ENCODE results near the gene HAS3. TPM values are rescaled to one million over a fixed set of nuclear protein-coding genes. Genes with fewer than 3 reads are reported as not detected.

Gene HAS3
- total RNA-seq, 2 donors from 2014 or later: 1.8 to 2.7 TPM

DNA sequence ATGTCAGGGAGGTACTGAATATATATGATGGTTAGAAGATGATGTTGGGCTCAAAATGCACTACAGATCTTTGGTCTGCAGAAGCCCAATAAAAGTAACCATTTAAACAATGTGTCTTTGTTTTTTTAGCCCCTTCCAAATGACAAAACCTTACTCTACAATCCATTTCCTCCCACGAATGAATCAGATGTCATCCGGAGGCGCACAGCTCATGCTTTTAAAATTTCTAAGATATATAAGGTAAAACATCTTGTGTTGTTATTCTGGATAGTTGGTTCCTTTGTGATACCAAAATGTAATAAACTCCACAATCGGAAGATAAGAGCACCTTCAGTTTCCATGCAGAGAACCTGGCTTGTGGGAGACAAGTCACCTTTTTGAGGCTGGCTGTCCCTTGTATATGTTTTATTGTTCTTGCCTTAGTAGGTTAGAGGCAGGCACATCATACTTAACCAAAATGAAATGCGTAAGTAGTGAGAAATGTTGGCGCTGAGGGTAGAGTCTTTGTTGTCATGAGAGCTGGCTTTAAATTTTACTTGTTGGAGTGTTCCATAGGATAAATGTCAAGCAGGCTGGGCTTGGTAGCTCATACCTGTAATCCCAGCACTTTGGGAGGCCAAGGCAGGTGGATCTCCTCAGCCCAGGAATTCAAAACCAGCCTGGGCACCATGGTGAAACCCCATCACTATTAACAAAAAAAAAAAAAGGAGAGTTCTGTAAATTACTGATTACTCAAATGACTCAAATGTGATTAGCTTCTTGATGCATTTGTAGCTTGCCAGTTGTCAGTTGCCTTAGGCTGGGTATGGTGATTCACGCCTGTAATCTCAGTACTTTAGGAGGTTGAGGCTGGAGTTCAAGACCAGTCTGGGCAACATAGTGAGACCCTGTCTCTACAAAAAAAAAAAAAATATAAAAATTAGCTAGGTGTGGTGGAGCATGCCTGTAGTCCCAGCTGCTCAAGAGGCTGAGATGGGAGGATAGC lies 61.8 kb downstream of the HAS3 start:
- peaks cover 6 to 25% of the 10 kb centered on the region in 2 donors for H3K4me1 ChIP-seq (ENCODE audit: control insufficient read depth in 1 of 2, low read depth in 2 of 2)

More for the DNA sequence above, 61.8 kb downstream of the HAS3 start:
- no peaks in the 10 kb centered on the region for H3K27me3 ChIP-seq (replicated peaks; ENCODE audit: insufficient read depth)
- H3K36me3 ChIP-seq: peaks cover 13% of the 10 kb centered on the region
- ATAC-seq (ENCODE audit: insufficient number of reproducible peaks, low FRiP score, low read depth) (no peak), DNase-seq (ENCODE audit: low spot score) (no peak)
- H3K27ac ChIP-seq: no peak overlapping the region
- no peaks in the 10 kb centered on the region for H3K9me3 ChIP-seq
- no peak overlapping the region for H3K4me3 ChIP-seq
- TF ChIP-seq, protein P1, sequence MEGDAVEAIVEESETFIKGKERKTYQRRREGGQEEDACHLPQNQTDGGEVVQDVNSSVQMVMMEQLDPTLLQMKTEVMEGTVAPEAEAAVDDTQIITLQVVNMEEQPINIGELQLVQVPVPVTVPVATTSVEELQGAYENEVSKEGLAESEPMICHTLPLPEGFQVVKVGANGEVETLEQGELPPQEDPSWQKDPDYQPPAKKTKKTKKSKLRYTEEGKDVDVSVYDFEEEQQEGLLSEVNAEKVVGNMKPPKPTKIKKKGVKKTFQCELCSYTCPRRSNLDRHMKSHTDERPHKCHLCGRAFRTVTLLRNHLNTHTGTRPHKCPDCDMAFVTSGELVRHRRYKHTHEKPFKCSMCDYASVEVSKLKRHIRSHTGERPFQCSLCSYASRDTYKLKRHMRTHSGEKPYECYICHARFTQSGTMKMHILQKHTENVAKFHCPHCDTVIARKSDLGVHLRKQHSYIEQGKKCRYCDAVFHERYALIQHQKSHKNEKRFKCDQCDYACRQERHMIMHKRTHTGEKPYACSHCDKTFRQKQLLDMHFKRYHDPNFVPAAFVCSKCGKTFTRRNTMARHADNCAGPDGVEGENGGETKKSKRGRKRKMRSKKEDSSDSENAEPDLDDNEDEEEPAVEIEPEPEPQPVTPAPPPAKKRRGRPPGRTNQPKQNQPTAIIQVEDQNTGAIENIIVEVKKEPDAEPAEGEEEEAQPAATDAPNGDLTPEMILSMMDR (IDR thresholded peaks at IDR 0.05): no peak

Other genes starting within 250 kb of the HAS3 start
- gene CHTF8, start 26.9 kb downstream of the HAS3 start, total RNA-seq: 10 to 100 TPM; 63.7 to 99.5 TPM
- gene UTP4, start 27.0 kb downstream of the HAS3 start, total RNA-seq: 10 to 100 TPM; 44.5 to 59.7 TPM
- gene SNTB2, start 81.5 kb downstream of the HAS3 start, total RNA-seq: 10 to 100 TPM; 39.4 to 65.5 TPM
- gene VPS4A, start 205.7 kb downstream of the HAS3 start, total RNA-seq: 10 to 100 TPM; 26.3 to 38.5 TPM
- 10 to 100 TPM; 24.3 to 25.6 TPM for gene PDF, start 224.9 kb downstream of the HAS3 start, total RNA-seq
- 10 to 100 TPM; 39.4 to 51.0 TPM for gene COG8, start 233.9 kb downstream of the HAS3 start, total RNA-seq
- gene NIP7, start 234.1 kb downstream of the HAS3 start, total RNA-seq: 10 to 100 TPM; 11.0 to 33.4 TPM
- gene TMED6, start 246.1 kb downstream of the HAS3 start, total RNA-seq: 1 to 10 TPM in 1 of 2 donors, not detected in 1; 1.5 TPM

Measured in thoracic aorta (tissue), 2 donors.